K562 (cell line): ENCODE results near the gene TEX54. TPM values are rescaled to one million over a fixed set of nuclear protein-coding genes. Genes with fewer than 3 reads are reported as not detected.

ENCODE experiments used
- ARNT ChIP-seq, 2 experiments: fragments of 450-650 bp; IDR thresholded peaks; 2 replicates each; pipeline ENCODE4 v1.6.1; 2016; ENCODE audit warnings: mild to moderate bottlenecking in 1 of 2
- HDAC3 ChIP-seq: fragments of 450-650 bp; IDR thresholded peaks from 2 replicates; pipeline ENCODE4 v1.6.1; 2018; ENCODE audit warnings: borderline replicate concordance, mild to moderate bottlenecking, moderate library complexity; ENCODE audit not compliant: partially characterized antibody
- HEY1 ChIP-seq: fragments of 250-450 bp; sonication (Bioruptor Pico); IDR thresholded peaks from 2 replicates; pipeline ENCODE4 v1.5.0; 2020; ENCODE audit warnings: mild to moderate bottlenecking, moderate library complexity, borderline replicate concordance
- KLF16 ChIP-seq: IDR thresholded peaks from 2 replicates; pipeline ENCODE4 v1.6.1; 2016; ENCODE audit warnings: antibody characterized with exemption
- MTA3 ChIP-seq: fragments of 450-650 bp; formaldehyde crosslinking; IDR thresholded peaks from 2 replicates; pipeline ENCODE4 v1.6.1; 2017; ENCODE audit warnings: mild to moderate bottlenecking, borderline replicate concordance
- NR2F6 ChIP-seq: fragments of 450-650 bp; formaldehyde crosslinking; IDR thresholded peaks from 2 replicates; pipeline ENCODE4 v1.4.0; 2020; ENCODE audit warnings: mild to moderate bottlenecking
- PCBP1 ChIP-seq: fragments of 200-400 bp; formaldehyde crosslinking; IDR thresholded peaks from 2 replicates; pipeline ENCODE4 v1.6.1; 2018; ENCODE audit warnings: mild to moderate bottlenecking, low read depth, low read length; ENCODE audit not compliant: poor library complexity, severe bottlenecking
- PYGO2 ChIP-seq: fragments of 450-650 bp; IDR thresholded peaks from 2 replicates; pipeline ENCODE4 v1.6.1; 2016; ENCODE audit warnings: mild to moderate bottlenecking, missing genetic modification characterization, moderate library complexity, missing compliant biosample characterization
- ZNF12 ChIP-seq: sonication (generic); formaldehyde crosslinking; IDR thresholded peaks from 2 replicates; pipeline ENCODE4 v1.4.0; 2020; ENCODE audit warnings: mild to moderate bottlenecking, missing genetic modification reagents
- ZNF184 ChIP-seq: sonication (generic); formaldehyde crosslinking; IDR thresholded peaks from 2 replicates; pipeline ENCODE4 v1.5.0; 2020; ENCODE audit warnings: missing genetic modification reagents
- ZNF764 ChIP-seq: fragments of 250-450 bp; sonication (Bioruptor Pico); IDR thresholded peaks from 2 replicates; pipeline ENCODE4 v1.4.0; 2020; ENCODE audit warnings: low read depth, mild to moderate bottlenecking, moderate library complexity
- ZSCAN29 ChIP-seq: fragments of 450-650 bp; IDR thresholded peaks from 2 replicates; pipeline ENCODE4 v1.6.1; 2017
- polyA plus RNA-seq, 8 experiments: library from polyadenylated mRNA; depleted of rRNA in 4 of 8; stranded (reverse) in 5 of 8; unstranded in 3 of 8; fragments of >200 nt; fragmentation: Nextera tagmentation in 2 of 8; fragmentation: Illumina TruSeq in 1 of 8; extraction: Ambion mirVana in 2 of 8; extraction: Trizol in 1 of 8; gene quantifications; 2 replicates each; pipeline versions ENCODE4 v1.2.1 to v1.2.3, GENCODE V29; 2011 to 2014; ENCODE audit warnings: inconsistent platforms in 1 of 8, missing spikeins in 1 of 8
- total RNA-seq, 7 experiments: library from RNA; depleted of rRNA in 6 of 7; stranded (reverse); fragments of >200 nt in 6 of 7; fragmentation: Illumina TruSeq in 2 of 7; extraction: Trizol in 2 of 7; gene quantifications; 2 replicates each; pipeline versions ENCODE4 v1.2.1 to v1.2.3, GENCODE V29; 2011 to 2021; ENCODE audit warnings: low replicate concordance in 1 of 7
- TF ChIP-seq, protein P1 (sequence below): fragments of 450-650 bp; IDR thresholded peaks from 2 replicates; pipeline ENCODE4 v1.6.1; 2017; ENCODE audit warnings: antibody characterized with exemption
- TF ChIP-seq, protein P2 (sequence below): fragments of 450-650 bp; formaldehyde crosslinking; IDR thresholded peaks from 2 replicates; pipeline ENCODE4 v1.4.0; 2020; ENCODE audit warnings: mild to moderate bottlenecking, moderate library complexity
- TF ChIP-seq, protein P3 (sequence below): fragments of 450-650 bp; conservative IDR thresholded peaks from 2 replicates; pipeline ENCODE4 v1.6.1; 2016; ENCODE audit warnings: missing genetic modification characterization, low read depth, mild to moderate bottlenecking, missing compliant biosample characterization, moderate library complexity
- TF ChIP-seq, protein P4 (sequence below): sonication (generic); formaldehyde crosslinking; IDR thresholded peaks from 2 replicates; pipeline ENCODE4 v1.9.0; 2022; ENCODE audit warnings: mild to moderate bottlenecking, missing genetic modification reagents
- TF ChIP-seq, protein P5 (sequence below): fragments of 250-450 bp; sonication (Bioruptor Pico); IDR thresholded peaks from 2 replicates; pipeline ENCODE4 v1.4.0; 2020; ENCODE audit warnings: borderline replicate concordance
- TF ChIP-seq, protein P6 (sequence below): sonication (generic); formaldehyde crosslinking; IDR thresholded peaks from 2 replicates; pipeline ENCODE4 v1.8.0; 2022; ENCODE audit warnings: missing genetic modification reagents, mild to moderate bottlenecking, borderline replicate concordance

Gene TEX54
- total and polyA plus RNA-seq, 9 of the 15 experiments (the other 6 are each of a cell fraction or from before 2014, with no cell fraction given) = not detected

DNA sequence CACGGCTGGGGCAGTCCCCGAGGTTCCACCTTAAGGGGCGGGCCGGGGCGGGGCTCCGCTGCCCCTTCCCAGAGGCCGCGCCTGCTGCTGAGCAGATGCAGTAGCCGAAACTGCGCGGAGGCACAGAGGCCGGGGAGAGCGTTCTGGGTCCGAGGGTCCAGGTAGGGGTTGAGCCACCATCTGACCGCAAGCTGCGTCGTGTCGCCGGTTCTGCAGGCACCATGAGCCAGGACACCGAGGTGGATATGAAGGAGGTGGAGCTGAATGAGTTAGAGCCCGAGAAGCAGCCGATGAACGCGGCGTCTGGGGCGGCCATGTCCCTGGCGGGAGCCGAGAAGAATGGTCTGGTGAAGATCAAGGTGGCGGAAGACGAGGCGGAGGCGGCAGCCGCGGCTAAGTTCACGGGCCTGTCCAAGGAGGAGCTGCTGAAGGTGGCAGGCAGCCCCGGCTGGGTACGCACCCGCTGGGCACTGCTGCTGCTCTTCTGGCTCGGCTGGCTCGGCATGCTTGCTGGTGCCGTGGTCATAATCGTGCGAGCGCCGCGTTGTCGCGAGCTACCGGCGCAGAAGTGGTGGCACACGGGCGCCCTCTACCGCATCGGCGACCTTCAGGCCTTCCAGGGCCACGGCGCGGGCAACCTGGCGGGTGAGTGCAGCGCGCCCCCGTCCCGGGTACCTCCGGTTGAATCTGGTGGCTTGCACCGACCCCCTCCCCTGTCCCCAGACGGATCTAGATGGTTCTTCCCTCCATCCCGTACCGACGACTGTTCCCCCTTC is 48.4 kb upstream of the TEX54 start, which contains the start of gene SLC3A2 (continued):
- TF ChIP-seq MTA3 (peak; percentile 87), ARNT (IDR thresholded peaks at IDR 0.05) (0 out of 4 replicates have a peak, but pooled peaks of 1 of the 2 experiments have one; percentile 69), PCBP1 (peak; percentile 96), ZNF184 (CRISPR knock-in tag) (no peak), ZNF12 (CRISPR knock-in tag) (peak; percentile 78), KLF16 (no peak), ZNF764 (CRISPR knock-in tag) (no peak), HDAC3 (no peak), NR2F6 (CRISPR knock-in tag) (no peak), ZSCAN29 (no peak), PYGO2 (tag) (no peak), HEY1 (CRISPR knock-in tag) (peak; percentile 90; the same call in 1 of the 2 replicates)
- TF ChIP-seq, protein P1, sequence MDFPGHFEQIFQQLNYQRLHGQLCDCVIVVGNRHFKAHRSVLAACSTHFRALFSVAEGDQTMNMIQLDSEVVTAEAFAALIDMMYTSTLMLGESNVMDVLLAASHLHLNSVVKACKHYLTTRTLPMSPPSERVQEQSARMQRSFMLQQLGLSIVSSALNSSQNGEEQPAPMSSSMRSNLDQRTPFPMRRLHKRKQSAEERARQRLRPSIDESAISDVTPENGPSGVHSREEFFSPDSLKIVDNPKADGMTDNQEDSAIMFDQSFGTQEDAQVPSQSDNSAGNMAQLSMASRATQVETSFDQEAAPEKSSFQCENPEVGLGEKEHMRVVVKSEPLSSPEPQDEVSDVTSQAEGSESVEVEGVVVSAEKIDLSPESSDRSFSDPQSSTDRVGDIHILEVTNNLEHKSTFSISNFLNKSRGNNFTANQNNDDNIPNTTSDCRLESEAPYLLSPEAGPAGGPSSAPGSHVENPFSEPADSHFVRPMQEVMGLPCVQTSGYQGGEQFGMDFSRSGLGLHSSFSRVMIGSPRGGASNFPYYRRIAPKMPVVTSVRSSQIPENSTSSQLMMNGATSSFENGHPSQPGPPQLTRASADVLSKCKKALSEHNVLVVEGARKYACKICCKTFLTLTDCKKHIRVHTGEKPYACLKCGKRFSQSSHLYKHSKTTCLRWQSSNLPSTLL = no peak
- TF ChIP-seq, protein P2, sequence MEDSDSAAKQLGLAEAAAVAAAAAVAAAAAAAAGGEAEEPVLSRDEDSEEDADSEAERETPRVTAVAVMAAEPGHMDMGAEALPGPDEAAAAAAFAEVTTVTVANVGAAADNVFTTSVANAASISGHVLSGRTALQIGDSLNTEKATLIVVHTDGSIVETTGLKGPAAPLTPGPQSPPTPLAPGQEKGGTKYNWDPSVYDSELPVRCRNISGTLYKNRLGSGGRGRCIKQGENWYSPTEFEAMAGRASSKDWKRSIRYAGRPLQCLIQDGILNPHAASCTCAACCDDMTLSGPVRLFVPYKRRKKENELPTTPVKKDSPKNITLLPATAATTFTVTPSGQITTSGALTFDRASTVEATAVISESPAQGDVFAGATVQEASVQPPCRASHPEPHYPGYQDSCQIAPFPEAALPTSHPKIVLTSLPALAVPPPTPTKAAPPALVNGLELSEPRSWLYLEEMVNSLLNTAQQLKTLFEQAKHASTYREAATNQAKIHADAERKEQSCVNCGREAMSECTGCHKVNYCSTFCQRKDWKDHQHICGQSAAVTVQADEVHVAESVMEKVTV (CRISPR knock-in tag) = no peak
- TF ChIP-seq, protein P3, sequence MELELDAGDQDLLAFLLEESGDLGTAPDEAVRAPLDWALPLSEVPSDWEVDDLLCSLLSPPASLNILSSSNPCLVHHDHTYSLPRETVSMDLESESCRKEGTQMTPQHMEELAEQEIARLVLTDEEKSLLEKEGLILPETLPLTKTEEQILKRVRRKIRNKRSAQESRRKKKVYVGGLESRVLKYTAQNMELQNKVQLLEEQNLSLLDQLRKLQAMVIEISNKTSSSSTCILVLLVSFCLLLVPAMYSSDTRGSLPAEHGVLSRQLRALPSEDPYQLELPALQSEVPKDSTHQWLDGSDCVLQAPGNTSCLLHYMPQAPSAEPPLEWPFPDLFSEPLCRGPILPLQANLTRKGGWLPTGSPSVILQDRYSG (tag) = no peak; the same call in 1 of the 2 replicates
- TF ChIP-seq, protein P4, sequence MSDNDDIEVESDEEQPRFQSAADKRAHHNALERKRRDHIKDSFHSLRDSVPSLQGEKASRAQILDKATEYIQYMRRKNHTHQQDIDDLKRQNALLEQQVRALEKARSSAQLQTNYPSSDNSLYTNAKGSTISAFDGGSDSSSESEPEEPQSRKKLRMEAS (CRISPR knock-in tag) = peak; percentile 93
- TF ChIP-seq, protein P5, sequence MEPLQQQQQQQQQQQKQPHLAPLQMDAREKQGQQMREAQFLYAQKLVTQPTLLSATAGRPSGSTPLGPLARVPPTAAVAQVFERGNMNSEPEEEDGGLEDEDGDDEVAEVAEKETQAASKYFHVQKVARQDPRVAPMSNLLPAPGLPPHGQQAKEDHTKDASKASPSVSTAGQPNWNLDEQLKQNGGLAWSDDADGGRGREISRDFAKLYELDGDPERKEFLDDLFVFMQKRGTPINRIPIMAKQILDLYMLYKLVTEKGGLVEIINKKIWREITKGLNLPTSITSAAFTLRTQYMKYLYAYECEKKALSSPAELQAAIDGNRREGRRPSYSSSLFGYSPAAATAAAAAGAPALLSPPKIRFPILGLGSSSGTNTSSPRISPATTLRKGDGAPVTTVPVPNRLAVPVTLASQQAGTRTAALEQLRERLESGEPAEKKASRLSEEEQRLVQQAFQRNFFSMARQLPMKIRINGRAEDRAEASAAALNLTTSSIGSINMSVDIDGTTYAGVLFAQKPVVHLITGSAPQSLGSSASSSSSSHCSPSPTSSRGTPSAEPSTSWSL (CRISPR knock-in tag) = no peak
- TF ChIP-seq, protein P6, sequence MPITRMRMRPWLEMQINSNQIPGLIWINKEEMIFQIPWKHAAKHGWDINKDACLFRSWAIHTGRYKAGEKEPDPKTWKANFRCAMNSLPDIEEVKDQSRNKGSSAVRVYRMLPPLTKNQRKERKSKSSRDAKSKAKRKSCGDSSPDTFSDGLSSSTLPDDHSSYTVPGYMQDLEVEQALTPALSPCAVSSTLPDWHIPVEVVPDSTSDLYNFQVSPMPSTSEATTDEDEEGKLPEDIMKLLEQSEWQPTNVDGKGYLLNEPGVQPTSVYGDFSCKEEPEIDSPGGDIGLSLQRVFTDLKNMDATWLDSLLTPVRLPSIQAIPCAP (CRISPR knock-in tag) = no peak
